Right ventricle myocardium inferior (tissue), 1 donor: ENCODE results near the gene PHTF1. TPM values are rescaled to one million over a fixed set of nuclear protein-coding genes. Genes with fewer than 3 reads are reported as not detected.
"Not testable (repeated sequence)": the region's sequence is repeated elsewhere in the genome, so short reads cannot be mapped to it uniquely, and the experiment has no call there.

Source experiments
- ATAC-seq: fragments of 200-7000 bp; cut with Tn5 transposase; one replicate; pipeline ENCODE4 v1.9.1; 2020; ENCODE audit warnings: mild to moderate bottlenecking, moderate library complexity
- DNase-seq: peaks from one replicate; pipeline ENCODE4 v3.0.0; 2021; ENCODE audit errors: missing footprints
- intact Hi-C: fragments of 100-400 bp; cut with DNase I; formaldehyde crosslinking; loops from one replicate; pipeline ENCODE4 v1.11.0; 2022
- total RNA-seq: library from RNA; stranded (reverse); fragmentation: NEBNext Ultra II Directional; extraction: Animal tissue kit (Norgen Biotek cat#: 25700); gene quantifications from one replicate; pipeline ENCODE4 v1.2.1, GENCODE V29; 2021
- donor health status: DM: no; HTN: yes; CAD: no; lungs with severe emphysema.

The PHTF1 gene
- total RNA-seq, 1 donor from 2014 or later, result 6.4 TPM

- DNase-seq (no peak), ATAC-seq (no peak)
- intact Hi-C loops, result no loop called here
These were observed 13.9 kb downstream of the PHTF1 start for GRCh38 chr1:113745425-113745824.

GRCh38 chr1:113744114-113744513 is 15.2 kb downstream of the PHTF1 start:
- no peak for ATAC-seq
- intact Hi-C loops, result no loop called here
- no peak for DNase-seq

DNA sequence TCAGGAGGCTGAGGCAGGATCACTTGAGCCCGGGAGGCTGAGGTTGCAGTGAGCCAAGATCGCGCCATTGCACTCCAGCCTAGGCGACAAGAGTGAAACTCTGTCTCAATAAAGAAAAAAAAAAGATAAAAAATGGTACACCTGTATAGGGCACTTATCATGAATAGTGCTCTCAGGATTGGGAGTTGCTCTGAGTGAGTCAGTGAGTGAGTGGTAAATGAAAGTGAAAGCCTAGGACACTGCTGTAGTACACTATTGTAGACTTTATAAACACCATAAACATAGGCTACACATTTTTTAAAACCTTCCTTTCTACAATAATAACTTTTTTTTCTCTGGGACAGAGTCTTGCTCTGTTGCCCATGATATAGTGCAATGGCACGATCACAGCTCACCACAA is 16.8 kb downstream of the PHTF1 start:
- DNase-seq (no peak), ATAC-seq (no peak)
- intact Hi-C loops, result no loop called here

- ATAC-seq (no peak), DNase-seq (no peak)
- intact Hi-C loops, result no loop called here
These were observed 24.8 kb downstream of the PHTF1 start for GRCh38 chr1:113734357-113735055.

- ATAC-seq (no peak), DNase-seq (no peak)
- intact Hi-C loops, result no loop called here
These were observed 26.5 kb downstream of the PHTF1 start for GRCh38 chr1:113732802-113733201.

DNA sequence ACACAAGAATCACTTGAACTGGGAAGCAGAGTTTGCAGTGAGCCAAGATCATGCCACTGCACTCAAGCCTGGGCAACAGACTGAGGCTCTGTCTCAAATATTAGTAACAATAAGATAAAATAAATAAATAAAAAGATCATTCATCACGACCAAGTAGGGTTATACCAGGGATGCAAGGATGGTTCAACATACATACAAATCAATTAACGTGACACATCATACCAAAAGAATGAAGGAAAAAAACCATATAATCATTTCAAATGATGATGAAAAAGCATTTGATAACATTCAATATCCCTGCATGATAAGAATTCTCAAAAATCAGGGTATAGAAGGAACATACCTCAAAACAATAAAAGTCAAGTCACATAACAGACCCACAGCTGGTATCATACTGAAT is 38.3 kb downstream of the PHTF1 start:
- ATAC-seq, result no peak
- no peak for DNase-seq
- intact Hi-C loops, result no loop called here

- intact Hi-C loops, ATAC-seq, DNase-seq: not testable (repeated sequence)
These were observed 40.7 kb downstream of the PHTF1 start for GRCh38 chr1:113718621-113719020.

DNA sequence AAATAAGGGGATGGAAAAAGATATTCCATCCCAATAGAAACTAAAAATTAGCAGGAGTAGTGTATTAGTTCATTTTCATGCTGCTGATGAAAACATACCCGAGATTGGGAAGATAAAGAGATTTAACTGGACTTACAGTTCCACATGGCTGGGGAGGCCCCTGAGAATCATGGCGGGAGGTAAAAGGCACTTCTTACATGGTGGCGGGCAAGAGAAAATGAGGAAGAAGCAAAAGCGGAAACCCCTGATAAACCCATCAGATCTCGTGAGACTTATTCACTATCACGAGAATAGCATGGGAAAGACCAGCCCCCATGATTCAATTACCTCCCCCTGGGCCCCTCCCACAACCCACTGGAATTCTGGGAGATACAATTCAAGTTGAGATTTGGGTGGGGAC is 41.8 kb downstream of the PHTF1 start:
- intact Hi-C loops, DNase-seq, ATAC-seq: not testable (repeated sequence)

- no peak for ATAC-seq
- intact Hi-C loops, result no loop called here
These were observed 44.5 kb downstream of the PHTF1 start for GRCh38 chr1:113714606-113715269.

GRCh38 chr1:113701429-113701828 is 57.9 kb downstream of the PHTF1 start:
- no peak for DNase-seq
- intact Hi-C loops, result no loop called here
- no peak for ATAC-seq

More at GRCh38 chr1:113714606-113715269, 44.5 kb downstream of the PHTF1 start:
- no peak for DNase-seq

- DNase-seq (no peak), ATAC-seq (no peak)
- intact Hi-C loops, result no loop called here
These were observed 64.4 kb downstream of the PHTF1 start for GRCh38 chr1:113694910-113695309.

DNA sequence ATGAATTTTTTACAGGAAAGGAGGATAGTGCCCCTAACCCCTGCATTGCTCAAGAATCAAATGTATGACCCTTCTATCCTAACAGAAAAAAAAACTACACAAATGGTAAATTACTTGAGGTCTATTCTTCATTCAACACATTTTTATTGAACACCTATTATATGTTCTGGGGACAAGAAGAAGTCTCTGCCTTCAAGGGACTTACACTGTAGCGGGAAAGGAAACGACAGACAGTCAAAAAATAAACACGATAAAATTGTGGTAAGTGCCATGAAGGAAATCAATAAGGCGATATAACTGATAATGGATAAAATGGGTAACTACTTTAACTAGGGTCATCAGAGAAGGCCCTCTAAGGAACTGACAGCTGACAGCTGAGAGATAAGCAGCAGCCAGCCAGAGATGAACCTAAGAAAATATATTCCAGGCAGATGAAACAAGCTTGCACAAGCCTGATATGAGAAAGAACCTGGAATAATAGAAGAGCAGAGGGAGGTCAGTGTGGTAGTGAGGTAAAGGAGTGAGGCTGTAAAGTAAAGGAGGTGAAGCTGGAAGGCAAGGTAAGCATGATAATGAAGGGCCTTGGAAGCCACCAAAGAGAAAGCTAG is 66.4 kb downstream of the PHTF1 start:
- intact Hi-C loops, result no loop called here
- DNase-seq (no peak), ATAC-seq (no peak)

GRCh38 chr1:113692342-113692741 is 66.9 kb downstream of the PHTF1 start:
- intact Hi-C loops, result no loop called here
- no peak for ATAC-seq
- DNase-seq, result no peak

GRCh38 chr1:113691184-113691583 is 68.1 kb downstream of the PHTF1 start:
- DNase-seq (no peak), ATAC-seq (no peak)
- intact Hi-C loops, result no loop called here

DNA sequence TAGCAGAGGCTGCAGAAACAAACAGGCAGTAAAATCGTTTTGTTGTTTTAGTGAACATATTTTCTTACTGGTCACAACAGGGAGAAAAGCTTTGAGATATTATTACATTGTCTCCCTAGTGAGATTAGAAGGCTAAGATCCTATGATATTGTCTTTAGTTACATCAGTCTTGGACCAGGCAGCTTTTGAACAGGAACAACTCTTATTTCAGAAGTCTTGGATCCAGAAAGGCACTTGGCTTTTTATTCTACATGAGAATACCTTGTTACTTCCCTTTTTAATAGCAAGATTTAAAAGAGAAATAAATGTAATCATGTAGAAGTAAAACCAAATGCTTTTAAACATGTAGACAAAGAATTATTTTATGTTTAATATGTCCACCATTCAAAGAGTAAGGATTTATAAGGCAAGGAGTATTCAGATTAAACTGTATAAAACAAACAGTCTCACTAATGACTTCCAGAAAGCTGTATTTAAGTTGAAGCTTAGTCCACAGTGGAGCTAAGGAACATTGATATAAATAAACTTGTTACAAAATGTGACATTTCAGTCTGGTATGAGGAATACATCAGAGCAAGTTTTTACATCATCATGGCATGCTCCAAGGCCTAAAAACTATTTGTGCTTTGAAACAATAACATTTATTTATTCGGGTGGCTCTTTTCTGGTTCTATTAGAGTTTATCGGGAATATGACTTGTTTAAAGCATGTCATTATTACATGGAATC is 72.2 kb downstream of the PHTF1 start:
- no peak for DNase-seq
- intact Hi-C loops, result no loop called here
- ATAC-seq, result no peak

DNA sequence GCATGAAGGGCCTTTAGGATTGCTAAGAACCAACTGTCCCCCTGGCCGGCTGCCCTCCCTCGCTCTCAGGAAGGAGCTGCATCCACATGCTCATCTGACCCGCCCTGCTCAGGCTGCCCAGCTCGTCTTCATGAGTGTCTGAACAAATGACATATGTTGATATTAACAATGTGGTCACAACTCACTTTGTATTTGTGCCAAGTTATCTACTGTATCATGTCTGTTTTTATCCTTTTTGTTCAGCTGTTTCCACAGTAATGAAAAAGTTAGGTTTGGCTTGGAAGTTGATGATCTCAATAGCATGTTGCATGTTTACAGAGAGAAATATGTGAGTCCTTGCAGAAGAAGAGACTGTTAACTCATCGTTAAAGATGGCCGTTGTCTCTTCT is 75.1 kb downstream of the PHTF1 start:
- intact Hi-C loops, result no loop called here
- peak; percentile 84 for ATAC-seq
- peak; percentile 81 for DNase-seq

DNA sequence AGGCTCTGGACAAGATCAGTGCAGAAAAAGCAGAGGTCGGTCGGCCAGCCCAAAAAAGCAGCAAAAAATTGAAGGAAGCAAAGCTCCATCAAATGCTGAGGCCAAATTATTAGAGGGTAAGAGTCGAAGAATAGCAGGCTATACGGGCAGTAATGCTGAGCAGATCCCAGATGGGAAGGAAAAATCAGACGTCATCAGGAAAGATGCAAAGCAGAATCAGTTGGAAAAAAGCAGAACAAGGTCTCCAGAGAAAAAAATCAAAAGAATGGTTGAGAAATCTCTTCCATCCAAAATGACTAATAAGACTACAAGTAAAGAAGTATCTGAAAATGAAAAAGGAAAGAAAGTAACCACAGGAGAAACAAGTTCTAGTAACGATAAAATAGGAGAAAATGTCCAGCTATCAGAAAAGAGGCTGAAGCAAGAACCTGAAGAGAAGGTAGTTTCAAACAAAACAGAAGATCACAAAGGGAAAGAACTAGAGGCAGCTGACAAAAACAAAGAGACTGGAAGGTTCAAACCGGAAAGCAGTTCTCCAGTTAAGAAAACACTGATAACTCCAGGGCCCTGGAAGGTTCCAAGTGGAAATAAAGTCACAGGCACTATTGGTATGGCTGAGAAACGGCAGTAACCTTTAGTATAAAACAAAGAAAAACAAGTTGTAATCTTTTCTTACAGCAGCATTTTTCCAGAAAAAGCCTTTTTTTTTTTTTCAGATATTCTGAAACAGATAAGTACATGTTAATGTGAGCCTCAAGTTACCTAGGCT is 75.7 kb downstream of the PHTF1 start:
- ATAC-seq (peak; percentile 82), DNase-seq (no peak)
- intact Hi-C loops, result no loop called here

GRCh38 chr1:113681596-113682337 is 77.5 kb downstream of the PHTF1 start:
- ATAC-seq (no peak), DNase-seq (no peak)
- intact Hi-C loops, result no loop called here
